NCI-H510A treated with DMSO at 0.1 percent for 48 hours (cell line): ENCODE measurements around the gene RDM1.
"Not testable (repeated sequence)": the region's sequence is repeated elsewhere in the genome, so short reads cannot be mapped to it uniquely, and the experiment has no call there.

Source experiments
- DNase-seq: peaks from one replicate; lab custom pipeline; 2025; lab: John Stamatoyannopoulos, UW

RDM1 gene, protein sequence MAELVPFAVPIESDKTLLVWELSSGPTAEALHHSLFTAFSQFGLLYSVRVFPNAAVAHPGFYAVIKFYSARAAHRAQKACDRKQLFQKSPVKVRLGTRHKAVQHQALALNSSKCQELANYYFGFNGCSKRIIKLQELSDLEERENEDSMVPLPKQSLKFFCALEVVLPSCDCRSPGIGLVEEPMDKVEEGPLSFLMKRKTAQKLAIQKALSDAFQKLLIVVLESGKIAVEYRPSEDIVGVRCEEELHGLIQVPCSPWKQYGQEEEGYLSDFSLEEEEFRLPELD

DNA sequence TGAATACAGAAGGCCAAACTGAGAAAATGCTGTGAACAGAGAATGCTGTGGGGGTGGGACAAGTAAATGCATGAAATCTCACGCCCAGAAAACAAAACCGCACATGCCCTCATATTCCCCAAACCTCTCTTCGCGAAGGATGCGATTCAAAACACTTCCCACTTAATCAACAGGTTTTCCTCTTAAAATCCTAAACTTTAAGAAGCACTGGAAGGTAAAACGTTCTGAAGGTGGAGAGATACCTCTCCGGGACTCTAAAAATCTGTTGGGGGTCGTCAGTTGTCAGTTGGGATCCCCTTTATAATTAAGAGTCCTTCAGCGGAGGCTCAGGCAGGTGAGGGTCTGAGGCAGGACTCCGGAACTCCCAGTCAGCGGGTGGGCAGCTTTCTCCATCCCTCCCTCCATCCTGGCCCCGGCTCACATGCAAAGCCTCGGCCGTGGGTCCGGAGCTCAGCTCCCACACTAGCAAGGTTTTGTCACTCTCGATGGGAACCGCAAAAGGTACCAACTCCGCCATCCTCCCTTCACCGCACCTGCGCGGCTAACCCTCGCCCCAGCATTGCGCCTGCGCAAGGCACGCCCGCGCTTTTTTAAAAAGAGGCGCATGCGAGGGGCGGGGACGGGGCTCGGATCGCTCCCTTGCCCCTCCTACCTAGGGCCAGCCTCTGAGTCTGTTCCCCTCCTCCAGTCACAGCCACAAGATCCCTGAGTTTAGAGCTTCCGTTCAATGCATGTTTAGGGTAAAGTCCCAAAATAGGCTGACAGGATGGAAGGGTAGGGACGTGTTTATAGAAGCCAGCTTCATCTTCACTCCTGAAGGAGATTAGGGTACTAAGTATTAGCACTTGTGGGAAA lies at the start of gene RDM1:
Gene RDM1, minus strand, starts transcription at position 563 of the 855 bp plus-strand sequence. Its CDS starts 46 bp downstream, at position 517.
- peak; percentile 50 for DNase-seq

GRCh38 chr17:35978346-35978745 lies 47.8 kb upstream of the RDM1 start:
- no peak for DNase-seq

- no peak for DNase-seq
Measured at GRCh38 chr17:35977509-35977908, 46.9 kb upstream of the RDM1 start.

GRCh38 chr17:35973333-35974260 lies 43.0 kb upstream of the RDM1 start:
- no peak for DNase-seq

DNA sequence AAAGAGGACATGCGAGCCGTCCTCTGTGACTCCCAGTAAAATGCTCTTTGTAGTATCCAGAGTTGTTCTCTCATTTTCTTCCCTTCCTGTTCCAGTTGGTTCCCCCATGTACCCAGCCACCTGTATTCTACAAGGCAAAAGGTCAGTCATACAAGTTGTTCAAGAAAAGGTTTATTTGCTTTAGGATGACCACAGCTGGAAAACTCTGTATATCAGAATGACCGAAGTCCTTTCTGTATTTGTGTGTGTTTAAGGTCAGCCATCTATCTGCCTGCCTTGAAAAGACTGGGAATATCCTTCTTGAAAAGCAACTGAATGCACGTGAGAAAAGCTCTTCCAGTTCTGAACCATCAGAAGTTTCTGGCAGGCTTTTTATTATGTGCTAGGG lies 42.4 kb upstream of the RDM1 start:
- no peak for DNase-seq

GRCh38 chr17:35972535-35972934 lies 42.0 kb upstream of the RDM1 start:
- DNase-seq, result no peak

DNA sequence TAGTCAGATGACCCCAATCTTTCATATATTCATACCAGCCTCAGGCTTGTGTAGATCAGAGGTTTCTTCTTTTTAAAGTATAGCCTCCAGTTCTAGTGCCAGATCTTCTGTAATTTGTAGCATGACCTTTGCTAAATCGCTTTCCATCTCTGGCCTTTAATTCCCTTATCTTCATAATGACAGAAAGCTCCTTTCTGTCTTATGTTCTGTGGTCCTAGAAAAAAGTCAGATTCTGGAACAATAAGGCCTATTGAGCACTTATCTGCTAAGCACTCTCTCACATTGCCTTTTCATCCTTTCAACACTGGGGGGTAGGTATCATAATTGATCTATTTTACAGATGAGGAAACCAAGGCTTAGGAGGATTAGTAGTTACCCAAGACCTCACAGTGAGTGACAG lies 41.5 kb upstream of the RDM1 start:
- DNase-seq, result no peak

- DNase-seq, result peak; percentile 55
Measured at GRCh38 chr17:35969558-35970380, 39.2 kb upstream of the RDM1 start.

DNA sequence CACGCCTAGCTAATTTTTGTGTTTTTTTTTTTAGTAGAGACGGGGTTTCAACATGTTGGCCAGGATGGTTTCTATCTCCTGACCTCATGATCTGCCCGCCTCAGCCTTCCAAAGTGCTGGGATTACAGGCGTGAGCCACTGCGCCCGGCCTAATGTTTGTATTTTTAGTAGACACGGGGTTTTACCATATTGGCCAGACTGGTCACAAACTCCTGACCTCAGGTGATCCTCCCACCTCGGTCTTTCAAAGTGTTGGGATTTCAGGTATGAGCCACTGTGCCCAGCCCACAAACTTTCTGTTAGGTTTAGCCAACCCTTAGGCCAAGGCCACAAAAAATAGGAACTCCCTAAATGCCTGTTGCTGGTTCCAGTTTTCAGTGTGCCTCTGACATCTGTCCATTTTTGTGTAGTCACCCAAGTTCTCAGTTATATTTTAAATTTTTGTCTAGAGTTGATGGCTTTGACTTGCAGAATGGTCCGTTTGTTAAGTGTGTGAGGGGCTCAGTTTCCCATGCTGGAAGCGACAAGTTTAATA lies 38.0 kb upstream of the RDM1 start:
- no peak for DNase-seq

DNA sequence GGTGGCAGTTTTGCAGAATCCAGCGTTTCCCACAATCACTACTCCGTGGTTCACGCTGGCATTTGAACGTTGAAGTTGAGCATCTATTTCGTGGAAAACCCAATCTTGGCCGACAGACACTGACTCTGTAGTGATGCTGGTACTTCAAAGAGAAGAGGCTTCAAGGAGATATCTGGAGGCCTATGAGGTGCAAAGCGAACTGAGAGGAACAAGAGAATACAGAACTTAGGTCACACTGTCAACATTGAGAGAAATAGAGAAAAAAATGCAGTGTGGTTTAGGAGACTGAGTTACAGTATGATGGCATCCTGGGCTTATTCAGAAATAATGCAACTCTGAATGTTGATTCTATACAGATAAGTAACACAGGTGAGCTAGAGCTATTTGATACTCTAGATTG lies 34.7 kb upstream of the RDM1 start:
- no peak for DNase-seq

GRCh38 chr17:35963663-35964062 lies 33.1 kb upstream of the RDM1 start:
- DNase-seq, result no peak

GRCh38 chr17:35953720-35954119 lies 23.1 kb upstream of the RDM1 start:
- DNase-seq, result no peak

GRCh38 chr17:35949401-35949800 lies 18.8 kb upstream of the RDM1 start:
- no peak for DNase-seq

DNA sequence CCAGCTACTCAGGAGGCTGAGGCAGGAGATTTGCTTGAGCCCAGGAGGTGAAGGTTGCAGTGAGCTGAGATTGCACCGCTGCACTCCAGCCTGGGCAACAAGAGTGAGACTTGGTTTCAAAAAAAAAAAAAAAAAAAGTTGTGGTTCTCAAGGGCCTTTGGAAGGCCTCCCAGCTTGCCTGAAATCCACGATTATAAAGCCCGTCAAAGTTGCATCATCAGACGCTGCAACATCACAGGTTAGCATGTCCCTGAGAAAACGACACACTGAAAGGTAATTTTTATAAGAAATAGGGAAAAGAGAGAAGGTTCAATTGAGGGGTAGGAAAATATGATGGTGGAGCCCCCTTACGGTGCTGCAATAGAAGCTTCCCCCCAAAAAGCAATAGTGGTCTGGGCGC lies 17.5 kb upstream of the RDM1 start:
- DNase-seq, result no peak

DNA sequence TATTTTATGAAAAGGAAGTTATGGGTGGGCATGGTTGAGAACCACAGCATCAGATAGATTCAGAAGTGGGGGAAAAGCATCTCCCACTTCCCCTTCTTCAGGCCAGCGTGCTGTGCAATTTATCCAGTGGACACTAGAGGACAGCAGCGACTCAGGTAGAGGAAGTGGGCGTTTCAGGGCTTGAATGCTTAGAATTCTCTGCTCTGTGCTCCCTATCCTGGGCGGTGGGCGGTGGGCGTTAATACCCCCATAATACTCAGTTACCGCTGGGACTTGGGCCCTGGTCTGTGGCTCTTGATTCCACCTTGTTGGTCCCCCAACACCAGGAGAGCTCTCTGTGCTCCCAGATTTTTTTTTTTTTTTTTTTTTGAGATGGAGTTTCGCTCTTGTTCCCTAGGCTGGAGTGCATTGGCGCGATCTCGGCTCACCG lies 16.6 kb upstream of the RDM1 start:
- peak; percentile 28 for DNase-seq

- no peak for DNase-seq
Measured at GRCh38 chr17:35944151-35944550, 13.6 kb upstream of the RDM1 start.

DNA sequence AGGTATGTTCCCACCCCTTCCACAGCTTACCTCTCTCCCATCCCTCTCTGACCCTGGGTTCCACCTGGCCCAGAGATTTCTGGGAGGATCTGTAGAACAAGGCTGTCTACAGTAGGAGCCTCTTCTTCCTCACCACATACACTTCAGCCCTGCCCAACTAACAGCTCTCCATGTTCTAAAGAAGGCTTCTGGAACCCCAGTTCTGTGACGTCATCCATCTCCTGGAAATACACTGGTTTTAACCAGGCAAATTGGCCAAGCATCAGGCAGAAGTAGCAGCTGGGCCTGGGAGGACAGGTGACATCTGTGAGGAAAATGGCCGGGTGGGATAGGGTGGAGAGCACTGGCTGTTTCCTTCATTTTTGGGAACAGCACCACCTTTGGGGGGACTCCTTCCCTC lies 13.0 kb upstream of the RDM1 start, which contains the start of gene LYZL6:
Gene LYZL6, minus strand, starts transcription at position 177 of the 400 bp plus-strand sequence. CDS start 4,357 bp downstream, outside the sequence.
- DNase-seq, result no peak

- DNase-seq, result no peak
Measured at GRCh38 chr17:35942588-35943186, 12.1 kb upstream of the RDM1 start.

DNA sequence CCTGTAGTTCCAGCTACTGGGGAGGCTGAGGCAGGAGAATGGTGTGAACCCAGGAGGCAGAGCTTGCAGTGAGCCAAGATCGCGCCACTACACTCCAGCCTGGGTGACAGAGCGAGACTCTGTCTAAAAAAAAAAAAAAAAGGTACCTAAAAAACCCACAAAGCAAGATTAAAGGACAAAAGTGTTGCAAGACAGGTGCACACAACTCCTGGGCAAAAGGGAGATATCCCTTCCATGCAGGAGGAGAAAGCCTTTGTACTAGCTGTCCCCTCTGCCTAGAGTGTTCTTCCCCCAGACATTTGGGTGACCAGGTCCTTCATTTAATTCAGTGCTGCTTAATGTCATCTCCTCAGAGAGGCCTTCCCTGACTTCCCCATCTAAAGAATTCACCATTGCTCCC lies 7.9 kb upstream of the RDM1 start:
- DNase-seq, result not testable (repeated sequence)

DNA sequence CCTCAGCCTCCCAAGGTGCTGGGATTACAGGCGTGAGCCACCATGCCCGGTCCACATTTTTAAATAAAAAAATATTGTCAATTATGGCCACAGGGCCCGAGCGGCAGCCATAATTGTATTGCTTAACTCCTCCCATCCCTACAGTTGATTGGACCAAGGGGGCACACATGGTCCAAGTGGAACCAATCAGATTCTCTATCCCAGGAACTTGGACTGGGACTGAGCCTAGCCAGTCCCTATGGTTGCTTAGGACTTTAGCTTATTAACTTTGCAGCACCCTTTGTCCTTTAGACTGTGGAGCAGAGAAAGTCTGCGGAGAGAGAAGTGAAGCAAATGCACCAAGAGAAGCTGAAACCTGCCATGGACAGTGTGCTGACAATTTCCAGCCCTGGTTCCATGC lies 5.5 kb upstream of the RDM1 start:
- DNase-seq, result no peak

- no peak for DNase-seq
Measured at GRCh38 chr17:35934760-35935159, 4.2 kb upstream of the RDM1 start.
